ENCODE measurements around the gene GUK1. TPM values are rescaled to one million over a fixed set of nuclear protein-coding genes. Genes with fewer than 3 reads are reported as not detected.
"Not testable (repeated sequence)": the region's sequence is repeated elsewhere in the genome, so short reads cannot be mapped to it uniquely, and the experiment has no call there.

GUK1 gene
- total RNA-seq, 2 experiments from 2014 or later, result 154 to 197 TPM

- H3K79me2 ChIP-seq (ENCODE audit: insufficient read depth, low read depth, low read length), result no peaks in the 10 kb centered on the region
- no TSS peak for BruUV-seq (replicated peaks)
- CTCF ChIA-PET (ENCODE audit: unreplicated experiment), result no interaction called here
- intact Hi-C loops (cut with micrococcal nuclease; ENCODE audit: unreplicated experiment), result no loop called here
- TF ChIP-seq CTCF (conservative IDR thresholded peaks at IDR 0.05; ENCODE audit: low read length) (no peak), EZH2phosphoT487 (IDR thresholded peaks at IDR 0.05; ENCODE audit: borderline replicate concordance, low read depth, low read length) (no peak)
- no peak overlapping the region for H2AFZ ChIP-seq (ENCODE audit: low read length)
- H3K4me2 ChIP-seq (ENCODE audit: low read length), result no peak overlapping the region
- H3K4me1 ChIP-seq (ENCODE audit: insufficient read depth, low read length, poor library complexity, severe bottlenecking), result no peaks in the 10 kb centered on the region
- no peaks in the 10 kb centered on the region for H3K9me2 ChIP-seq (ENCODE audit: insufficient read depth, low read length)
- DNase-seq (ENCODE audit: low spot score), result no peak
- H4K20me1 ChIP-seq (ENCODE audit: insufficient read depth, low read length), result no peaks in the 10 kb centered on the region
- peaks cover 9% of the 10 kb centered on the region; the same call in 1 of the 2 replicates for H3K36me3 ChIP-seq (ENCODE audit: insufficient read depth, low read length)
- no peak overlapping the region for H3K27ac ChIP-seq (ENCODE audit: low read depth, low read length, poor library complexity, severe bottlenecking)
- POLR2A ChIA-PET, result no interaction called here
- H3K9me3 ChIP-seq (ENCODE audit: low read length), result no peaks in the 10 kb centered on the region
- H3K4me3 ChIP-seq (ENCODE audit: low read depth, low read length, poor library complexity, severe bottlenecking), result no peak overlapping the region
Observed at GRCh38 chr1:228172591-228173527, 32.8 kb downstream of the GUK1 start.

GRCh38 chr1:228173528-228174481, 33.7 kb downstream of the GUK1 start:
- intact Hi-C loops (cut with micrococcal nuclease; ENCODE audit: unreplicated experiment); H3K4me2 ChIP-seq (ENCODE audit: low read length); H2AFZ ChIP-seq (ENCODE audit: low read length); H3K9me3 ChIP-seq (ENCODE audit: low read length); H3K79me2 ChIP-seq (ENCODE audit: insufficient read depth, low read depth, low read length); POLR2A ChIA-PET; BruUV-seq (replicated peaks); H4K20me1 ChIP-seq (ENCODE audit: insufficient read depth, low read length); H3K27ac ChIP-seq (ENCODE audit: low read depth, low read length, poor library complexity, severe bottlenecking); H3K4me3 ChIP-seq (ENCODE audit: low read depth, low read length, poor library complexity, severe bottlenecking); H3K36me3 ChIP-seq (ENCODE audit: insufficient read depth, low read length); H3K9me2 ChIP-seq (ENCODE audit: insufficient read depth, low read length); H3K4me1 ChIP-seq (ENCODE audit: insufficient read depth, low read length, poor library complexity, severe bottlenecking); CTCF ChIA-PET (ENCODE audit: unreplicated experiment): not testable (repeated sequence)
- peak; percentile 39 for DNase-seq (ENCODE audit: low spot score)

- H3K36me3 ChIP-seq (ENCODE audit: insufficient read depth, low read length), result peaks cover 9% of the 10 kb centered on the region; the same call in 1 of the 2 replicates
- no peaks in the 10 kb centered on the region for H3K79me2 ChIP-seq (ENCODE audit: insufficient read depth, low read depth, low read length)
- peak; percentile 50 for DNase-seq (ENCODE audit: low spot score)
- H3K4me1 ChIP-seq (ENCODE audit: insufficient read depth, low read length, poor library complexity, severe bottlenecking), result no peaks in the 10 kb centered on the region
- intact Hi-C loops (cut with micrococcal nuclease; ENCODE audit: unreplicated experiment), result no loop called here
- no peaks in the 10 kb centered on the region for H3K9me2 ChIP-seq (ENCODE audit: insufficient read depth, low read length)
- H2AFZ ChIP-seq (ENCODE audit: low read length), result no peak overlapping the region
- no TSS peak for BruUV-seq (replicated peaks)
- no peaks in the 10 kb centered on the region for H4K20me1 ChIP-seq (ENCODE audit: insufficient read depth, low read length)
- POLR2A ChIA-PET, result interaction anchor here (0.9 kb wide), 1 partner anchor 37 kb away, joined by 5 read pairs; no protein-coding TSS in a partner anchor
- H3K4me3 ChIP-seq (ENCODE audit: low read depth, low read length, poor library complexity, severe bottlenecking), result no peak overlapping the region
- CTCF ChIA-PET (ENCODE audit: unreplicated experiment), result no interaction called here
- H3K9me3 ChIP-seq (ENCODE audit: low read length), result no peaks in the 10 kb centered on the region
- H3K27ac ChIP-seq (ENCODE audit: low read depth, low read length, poor library complexity, severe bottlenecking), result no peak overlapping the region
- TF ChIP-seq CTCF (conservative IDR thresholded peaks at IDR 0.05; ENCODE audit: low read length) (no peak), EZH2phosphoT487 (IDR thresholded peaks at IDR 0.05; ENCODE audit: borderline replicate concordance, low read depth, low read length) (no peak)
- no peak overlapping the region for H3K4me2 ChIP-seq (ENCODE audit: low read length)
Observed at GRCh38 chr1:228174482-228175315, 34.6 kb downstream of the GUK1 start.
